H1 (cell line): ENCODE data around the gene RNASE4. TPM values are rescaled to one million over a fixed set of nuclear protein-coding genes. Genes with fewer than 3 reads are reported as not detected.

Experiments used
- CTCF ChIA-PET: fragments of 300-600 bp; sonication (Branson Sonifier 250); formaldehyde crosslinking; loops from one replicate; lab custom pipeline; 2021; ENCODE audit not compliant: partially characterized antibody; lab: Charles Lee
- POLR2A ChIA-PET: fragments of 300-600 bp; sonication (Branson Sonifier 250); formaldehyde crosslinking; loops from one replicate; lab custom pipeline; 2021; ENCODE audit warnings: inconsistent platforms; ENCODE audit not compliant: partially characterized antibody; lab: Charles Lee
- DNase-seq, 2 experiments: peaks; one replicate each; pipeline versions ENCODE4 v3.0.0 to v3.0.0-alpha.2; 2010 to 2022; ENCODE audit warnings: low spot score in 2 of 2, low read depth in 1 of 2, mixed read lengths in 1 of 2
- FAIRE-seq: peaks from 2 replicates; lab custom pipeline; 2011; peaks lifted over from hg19 to GRCh38; lab: Jason Lieb, UNC
- H2AFZ ChIP-seq: 2 replicates; pipeline ENCODE4 v1.8.1; 2012; ENCODE audit warnings: low read length, inconsistent platforms
- H2AK5ac ChIP-seq: 2 replicates; pipeline ENCODE4 v1.6.1; 2013; ENCODE audit warnings: low read depth, low read length
- H2BK120ac ChIP-seq: replicated peaks from 2 replicates; pipeline ENCODE3; 2013; ENCODE audit warnings: low read depth, low read length, inconsistent platforms
- H2BK12ac ChIP-seq: 2 replicates; pipeline ENCODE4 v1.6.1; 2013; ENCODE audit warnings: low read depth, low read length
- H2BK15ac ChIP-seq: 2 replicates; pipeline ENCODE4 v1.6.1; 2013; ENCODE audit warnings: low read length
- H2BK20ac ChIP-seq: 2 replicates; pipeline ENCODE4 v1.6.1; 2013; ENCODE audit warnings: low read length
- H2BK5ac ChIP-seq: 2 replicates; pipeline ENCODE4 v1.6.1; 2013; ENCODE audit warnings: low read depth, low read length
- H3K14ac ChIP-seq: 2 replicates; pipeline ENCODE4 v1.6.1; 2013; ENCODE audit warnings: inconsistent platforms; ENCODE audit not compliant: insufficient read length
- H3K18ac ChIP-seq: 2 replicates; pipeline ENCODE4 v1.6.1; 2013; ENCODE audit warnings: low read length; ENCODE audit errors: extremely low read depth
- H3K23ac ChIP-seq: 2 replicates; pipeline ENCODE4 v1.6.1; 2013; ENCODE audit warnings: inconsistent platforms; ENCODE audit not compliant: insufficient read length
- H3K23me2 ChIP-seq: 2 replicates; pipeline ENCODE4 v1.6.1; 2013; ENCODE audit warnings: low read depth, low read length
- H3K27ac ChIP-seq: 2 replicates; pipeline ENCODE4 v1.6.1; 2011; ENCODE audit warnings: low read depth, low read length, inconsistent platforms
- H3K27me3 ChIP-seq, 4 experiments: replicated peaks in 1 of 4; 1 replicate in 1 of 4; 2 replicates in 3 of 4; pipeline versions ENCODE4 v1.6.1 to v1.8.1; 2011 to 2013; ENCODE audit warnings: low read length in 3 of 4, mild to moderate bottlenecking in 3 of 4, inconsistent platforms in 2 of 4, mixed read lengths in 2 of 4, moderate library complexity in 1 of 4; ENCODE audit not compliant: control insufficient read depth in 3 of 4, insufficient read depth in 3 of 4; ENCODE audit errors: extremely low read depth in 1 of 4
- H3K36me3 ChIP-seq, 4 experiments: 2 replicates each; pipeline versions ENCODE4 v1.6.1 to v1.8.1; 2011 to 2013; ENCODE audit warnings: mild to moderate bottlenecking in 4 of 4, low read length in 3 of 4, moderate library complexity in 2 of 4, control low read depth in 1 of 4, inconsistent platforms in 1 of 4; ENCODE audit not compliant: insufficient read depth in 4 of 4, control insufficient read depth in 2 of 4
- H3K4ac ChIP-seq: replicated peaks from 2 replicates; pipeline ENCODE3; 2013; ENCODE audit warnings: low read length, low read depth, mixed read lengths, inconsistent platforms; ENCODE audit not compliant: insufficient read length
- H3K4me1 ChIP-seq, 4 experiments: replicated peaks in 1 of 4; 1 replicate in 1 of 4; 2 replicates in 3 of 4; pipeline versions ENCODE4 v1.6.1 to v1.8.1; 2011 to 2013; ENCODE audit warnings: low read length in 3 of 4, inconsistent platforms in 2 of 4, mixed read lengths in 1 of 4; ENCODE audit not compliant: insufficient read depth in 4 of 4, control insufficient read depth in 3 of 4
- H3K4me2 ChIP-seq, 2 experiments: 2 replicates each; pipeline versions ENCODE4 v1.6.1 to v1.8.1; 2011 to 2013; ENCODE audit warnings: low read depth in 2 of 2, low read length in 2 of 2, control low read depth in 1 of 2, inconsistent platforms in 1 of 2, mild to moderate bottlenecking in 1 of 2; ENCODE audit not compliant: insufficient read depth in 1 of 2
- H3K4me3 ChIP-seq, 4 experiments: fragments of 200-600, 300-600 bp in 1 of 4; sonication (generic), shearing (Covaris generic), sonication (Bioruptor Twin) in 1 of 4; 2 replicates each; pipeline versions ENCODE4 v1.5.1 to v1.8.1; 2011 to 2016; ENCODE audit warnings: low read length in 4 of 4, low read depth in 3 of 4, control low read depth in 2 of 4, inconsistent platforms in 2 of 4, mild to moderate bottlenecking in 2 of 4, mixed read lengths in 1 of 4, moderate library complexity in 1 of 4; ENCODE audit not compliant: insufficient read depth in 2 of 4; ENCODE audit errors: extremely low read depth in 1 of 4
- H3K56ac ChIP-seq: replicated peaks from 2 replicates; pipeline ENCODE3; 2013; ENCODE audit warnings: low read depth, mild to moderate bottlenecking, mixed read lengths, low read length, inconsistent platforms; ENCODE audit not compliant: insufficient read length
- H3K79me1 ChIP-seq: 2 replicates; pipeline ENCODE4 v1.6.1; 2013; ENCODE audit warnings: low read depth, low read length, control low read depth
- H3K79me2 ChIP-seq, 2 experiments: 2 replicates each; pipeline versions ENCODE4 v1.6.1 to v1.8.1; 2012 to 2013; ENCODE audit warnings: low read length in 2 of 2, mild to moderate bottlenecking in 2 of 2, inconsistent platforms in 1 of 2; ENCODE audit not compliant: insufficient read depth in 2 of 2, control insufficient read depth in 1 of 2
- H3K9ac ChIP-seq, 4 experiments: replicated peaks in 1 of 4; 1 replicate in 1 of 4; 2 replicates in 3 of 4; pipeline versions ENCODE4 v1.6.1 to v1.8.1; 2011 to 2013; ENCODE audit warnings: low read depth in 3 of 4, low read length in 3 of 4, control low read depth in 2 of 4, mild to moderate bottlenecking in 2 of 4, moderate library complexity in 2 of 4, inconsistent platforms in 1 of 4; ENCODE audit errors: extremely low read depth in 1 of 4
- H3K9me3 ChIP-seq, 2 experiments: 2 replicates each; pipeline versions ENCODE4 v1.6.1 to v1.8.1; 2012 to 2013; ENCODE audit warnings: mild to moderate bottlenecking in 2 of 2, moderate library complexity in 2 of 2, control low read depth in 1 of 2, inconsistent platforms in 1 of 2, low read depth in 1 of 2, low read length in 1 of 2, mixed read lengths in 1 of 2; ENCODE audit not compliant: insufficient read depth in 2 of 2
- H4K20me1 ChIP-seq, 2 experiments: replicated peaks in 1 of 2; 2 replicates each; pipeline versions ENCODE3 to v1.8.1; 2011 to 2013; ENCODE audit warnings: inconsistent platforms in 2 of 2, low read length in 2 of 2, mild to moderate bottlenecking in 1 of 2; ENCODE audit not compliant: insufficient read depth in 2 of 2, control insufficient read depth in 1 of 2
- H4K5ac ChIP-seq: 2 replicates; pipeline ENCODE4 v1.6.1; 2013; ENCODE audit warnings: low read length, low read depth, mixed read lengths, inconsistent platforms; ENCODE audit not compliant: insufficient read length
- H4K8ac ChIP-seq: 2 replicates; pipeline ENCODE4 v1.8.0; 2013; ENCODE audit warnings: mild to moderate bottlenecking, moderate library complexity, low read length, inconsistent platforms; ENCODE audit not compliant: insufficient read depth; ENCODE audit errors: extremely low read depth
- H4K91ac ChIP-seq: replicated peaks from 2 replicates; pipeline ENCODE3; 2013; ENCODE audit warnings: low read length, mixed read lengths, inconsistent platforms; ENCODE audit not compliant: insufficient read length
- ASH2L ChIP-seq: fragments of 200-600, 300-600 bp; sonication (generic); IDR thresholded peaks from one replicate; pipeline ENCODE4 v1.7.1; 2017; ENCODE audit warnings: low read length
- BRCA1 ChIP-seq: IDR thresholded peaks from 2 replicates; pipeline ENCODE4 v1.6.1; 2012; ENCODE audit warnings: low read depth, low read length, improper control_type of control experiment
- CREB1 ChIP-seq: IDR thresholded peaks from 2 replicates; pipeline ENCODE4 v1.6.1; 2012; ENCODE audit warnings: inconsistent platforms
- JUND ChIP-seq: IDR thresholded peaks from 2 replicates; pipeline ENCODE4 v1.6.1; 2011; ENCODE audit warnings: mild to moderate bottlenecking, improper control_type of control experiment, low read length
- TAF7 ChIP-seq: optimal IDR thresholded peaks from 2 replicates; pipeline ENCODE3; 2011; ENCODE audit warnings: low read depth, mild to moderate bottlenecking, inconsistent platforms, low read length, moderate library complexity, borderline replicate concordance
- WGBS, 2 experiments: shearing (Covaris generic) in 1 of 2; methylation state at CpG; one replicate each; pipeline versions ENCODE4 v1.1.6 to v1.1.7; 2013 to 2015; ENCODE audit warnings: low lambda C conversion rate in 2 of 2, mixed read lengths in 2 of 2, inconsistent platforms in 1 of 2, low coverage in 1 of 2, missing lambda C conversion rate in 1 of 2; ENCODE audit not compliant: insufficient replicate concordance in 2 of 2, insufficient coverage in 1 of 2, insufficient read length in 1 of 2; ENCODE audit errors: extremely low coverage in 1 of 2, missing lambda C conversion rate in 1 of 2; 5-methylcytosine and 5-hydroxymethylcytosine counted together
- polyA plus RNA-seq, 7 experiments: library from polyadenylated mRNA; depleted of rRNA in 3 of 7; stranded (reverse) in 5 of 7; unstranded in 2 of 7; fragments of >200 nt in 5 of 7; fragments of 200-250 nt in 2 of 7; gene quantifications; 1 replicate in 5 of 7; 2 replicates in 1 of 7; 4 replicates in 1 of 7; pipeline versions ENCODE4 v1.2.1 to v1.2.3, GENCODE V29; 2011 to 2013; ENCODE audit warnings: missing spikeins in 2 of 7, mixed read lengths in 2 of 7
- total RNA-seq: library from RNA; stranded (reverse); fragmentation: NEBNext Ultra II Directional; extraction: Animal tissue kit (Norgen Biotek cat#: 25700); gene quantifications from 2 replicates; pipeline ENCODE4 v1.2.1, GENCODE V29; 2021

Gene RNASE4
- total and polyA plus RNA-seq, 2 of the 8 experiments (the other 6 are each of a cell fraction or from before 2014, with no cell fraction given) = 0.61 to 3.5 TPM

- H2BK20ac ChIP-seq = no peak within 1 kb of the TSS
- H3K14ac ChIP-seq = no peak within 1 kb of the TSS
- no peak within 1 kb of the TSS for H3K27ac ChIP-seq
- no peak within 1 kb of the TSS for H2BK12ac ChIP-seq
- no peaks in the 10 kb centered on the region for H3K36me3 ChIP-seq
- H3K4ac ChIP-seq = no peak within 1 kb of the TSS
- no peak within 1 kb of the TSS for H3K4me3 ChIP-seq
- no peak within 1 kb of the TSS for H2AFZ ChIP-seq
- H3K9ac ChIP-seq = no peak within 1 kb of the TSS
- no peak within 1 kb of the TSS for H3K4me2 ChIP-seq
- no peak within 1 kb of the TSS for H2AK5ac ChIP-seq
- H3K56ac ChIP-seq = no peak within 1 kb of the TSS
- TF ChIP-seq CREB1 = no peak
- TF ChIP-seq JUND = no peak
- no peak for TF ChIP-seq BRCA1
- TF ChIP-seq ASH2L = no peak
- TF ChIP-seq TAF7 = no peak
- ChIA-PET POLR2A (no interaction called here), CTCF (interaction anchor here (0.6 to 16.7 kb wide), 4 partner anchors 12 to 158 kb away, joined by 3 to 282 read pairs (median 4); no protein-coding TSS in a partner anchor)
- H2BK15ac ChIP-seq = no peak within 1 kb of the TSS
- H4K8ac ChIP-seq = no peak within 1 kb of the TSS
- H3K18ac ChIP-seq = no peak within 1 kb of the TSS
- H3K4me1 ChIP-seq = no peaks in the 10 kb centered on the region
- no peaks in the 10 kb centered on the region for H4K20me1 ChIP-seq
- H3K9me3 ChIP-seq = no peaks in the 10 kb centered on the region
- no peak within 1 kb of the TSS for H3K23ac ChIP-seq
- H2BK120ac ChIP-seq = no peak within 1 kb of the TSS
- H3K79me1 ChIP-seq = no peaks in the 10 kb centered on the region
- DNase-seq (no peak), FAIRE-seq (no peak)
- H3K27me3 ChIP-seq = no peaks in the 10 kb centered on the region
- no peak within 1 kb of the TSS for H2BK5ac ChIP-seq
- no peak within 1 kb of the TSS for H4K5ac ChIP-seq
- no peak within 1 kb of the TSS for H4K91ac ChIP-seq
- no peaks in the 10 kb centered on the region for H3K79me2 ChIP-seq
- WGBS, 2 experiments = 81% methylated on average over 7 of the region's 7 CpGs; no CpG with 5 or more reads in 1 of the 2 experiments
- H3K23me2 ChIP-seq = peaks cover 11% of the 10 kb centered on the region
These were observed 3.9 kb downstream of the RNASE4 start, which contains the start of gene ANG for GRCh38 chr14:20688167-20688839. TSS of gene ANG (plus strand) at chr14:20688764. CDS start at chr14:20693565, 4,801 bp downstream.
